Gastroesophageal sphincter (tissue), 3 donors: Measurements from ENCODE around the gene CDH22.

Experiments used
- CTCF ChIP-seq, 4 experiments: fragments of 200-600 bp in 2 of 4; fragments of 450-650 bp in 2 of 4; sonication (generic) in 1 of 4; IDR thresholded peaks; one replicate each; pipeline ENCODE4 v1.5.1; 2017 to 2019; ENCODE audit warnings: antibody characterized with exemption in 4 of 4, mild to moderate bottlenecking in 2 of 4, moderate library complexity in 2 of 4
- POLR2A ChIP-seq, 2 donors: fragments of 450-650 bp; IDR thresholded peaks; one replicate each; pipeline ENCODE4 v1.6.1; 2017; ENCODE audit warnings: antibody characterized with exemption in 2 of 2, mild to moderate bottlenecking in 2 of 2, moderate library complexity in 1 of 2

- TF ChIP-seq CTCF (IDR thresholded peaks at IDR 0.05) (no peak), POLR2A (IDR thresholded peaks at IDR 0.05) (no peak)
Measured at GRCh38 chr20:46232539-46232938, 75.8 kb downstream of the CDH22 start.
